Measurements from ENCODE around the gene BICRA. TPM values are rescaled to one million over a fixed set of nuclear protein-coding genes. Genes with fewer than 3 reads are reported as not detected.
A peak's percentile ranks its signal among the peaks of the same experiment; 100 is the strongest.
"Not testable (repeated sequence)": the region's sequence is repeated elsewhere in the genome, so short reads cannot be mapped to it uniquely, and the experiment has no call there.

The BICRA gene
- total RNA-seq, 1 donor from 2014 or later, result 7.9 TPM

DNA sequence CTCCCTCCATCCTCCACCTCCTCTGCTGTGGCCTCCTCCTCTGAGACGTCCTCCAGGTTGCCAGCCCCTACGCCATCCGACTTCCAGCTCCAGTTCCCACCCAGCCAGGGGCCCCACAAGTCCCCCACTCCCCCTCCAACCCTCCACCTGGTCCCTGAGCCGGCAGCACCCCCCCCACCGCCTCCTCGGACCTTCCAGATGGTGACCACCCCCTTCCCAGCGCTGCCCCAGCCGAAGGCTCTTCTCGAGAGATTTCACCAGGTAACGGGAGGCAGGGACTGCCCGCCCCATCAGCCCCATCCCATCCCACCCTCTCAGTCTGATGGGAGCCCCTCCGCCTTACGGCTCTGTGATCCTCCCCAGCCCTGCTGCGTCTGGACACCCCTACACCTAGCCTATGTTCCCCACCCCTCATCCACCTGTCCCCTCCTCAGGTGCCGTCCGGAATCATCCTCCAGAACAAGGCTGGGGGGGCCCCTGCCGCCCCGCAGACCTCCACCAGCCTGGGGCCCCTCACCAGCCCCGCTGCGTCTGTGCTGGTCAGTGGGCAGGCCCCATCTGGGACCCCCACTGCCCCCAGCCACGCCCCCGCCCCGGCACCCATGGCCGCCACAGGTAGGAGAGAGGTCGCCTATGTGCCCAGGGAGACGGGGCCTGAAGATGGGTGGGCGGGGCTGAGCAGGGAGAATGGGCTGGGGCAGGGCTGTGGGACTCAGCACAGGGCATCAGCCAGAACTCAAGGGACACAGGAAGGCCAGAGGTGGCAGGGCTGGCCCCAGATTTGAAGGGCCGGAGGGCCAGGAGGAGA, 85.7 kb downstream of the BICRA start:
- ATAC-seq, result no peak

DNA sequence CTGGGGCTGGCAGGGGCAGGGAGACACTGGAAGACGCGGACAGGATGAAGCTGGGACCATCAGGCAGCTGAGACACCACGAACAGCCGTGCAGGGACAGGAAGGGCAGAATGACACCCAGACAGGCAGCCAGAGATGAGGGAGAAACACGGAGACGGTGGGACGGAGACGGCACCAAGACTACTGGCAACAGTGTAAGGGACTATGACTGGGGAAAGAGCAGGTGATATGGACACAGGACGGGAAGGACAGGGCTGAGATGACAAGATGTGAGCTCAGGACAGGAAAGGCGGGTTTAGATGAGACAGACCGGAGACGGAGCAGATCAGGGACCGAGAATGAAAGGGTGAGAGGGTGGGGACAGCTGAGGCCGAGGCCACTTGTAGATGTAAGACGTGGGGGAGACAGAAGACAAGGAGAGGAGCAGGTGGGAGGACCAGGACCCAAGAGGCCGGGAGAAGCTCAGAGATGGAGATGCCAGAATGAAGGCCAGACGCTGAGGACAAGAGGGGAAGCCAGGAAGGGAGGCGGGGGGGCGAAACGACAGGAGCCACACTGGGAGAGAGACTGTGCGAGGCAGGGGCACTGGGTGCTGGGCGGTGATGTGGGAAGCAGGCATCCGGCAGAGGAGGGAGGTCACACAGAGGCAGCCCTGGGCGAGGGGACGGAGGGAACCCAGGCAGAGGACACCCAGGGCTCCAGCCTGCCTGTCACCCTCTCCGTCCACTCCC, 86.8 kb downstream of the BICRA start:
- no peak for ATAC-seq

DNA sequence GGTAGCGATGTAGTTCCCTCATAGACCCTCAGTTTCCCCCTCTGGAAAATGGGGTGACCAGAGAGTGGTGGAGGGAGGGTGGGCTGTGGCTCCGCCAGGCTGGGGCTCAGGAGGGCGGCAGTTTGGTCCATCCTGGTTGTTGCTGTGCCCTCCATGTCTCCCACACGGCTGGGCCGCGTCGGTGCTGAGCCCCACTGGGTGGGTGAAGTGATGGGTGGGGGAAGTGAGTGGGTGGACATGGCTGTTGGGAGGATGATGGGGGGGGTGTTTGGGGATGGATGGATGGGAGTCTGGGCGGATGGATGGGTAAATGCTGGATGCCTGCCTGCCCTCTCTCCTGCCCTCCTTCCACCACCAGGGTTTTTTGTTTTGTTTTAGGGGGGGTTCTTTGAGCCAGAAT, 87.7 kb downstream of the BICRA start:
- ATAC-seq, result no peak

DNA sequence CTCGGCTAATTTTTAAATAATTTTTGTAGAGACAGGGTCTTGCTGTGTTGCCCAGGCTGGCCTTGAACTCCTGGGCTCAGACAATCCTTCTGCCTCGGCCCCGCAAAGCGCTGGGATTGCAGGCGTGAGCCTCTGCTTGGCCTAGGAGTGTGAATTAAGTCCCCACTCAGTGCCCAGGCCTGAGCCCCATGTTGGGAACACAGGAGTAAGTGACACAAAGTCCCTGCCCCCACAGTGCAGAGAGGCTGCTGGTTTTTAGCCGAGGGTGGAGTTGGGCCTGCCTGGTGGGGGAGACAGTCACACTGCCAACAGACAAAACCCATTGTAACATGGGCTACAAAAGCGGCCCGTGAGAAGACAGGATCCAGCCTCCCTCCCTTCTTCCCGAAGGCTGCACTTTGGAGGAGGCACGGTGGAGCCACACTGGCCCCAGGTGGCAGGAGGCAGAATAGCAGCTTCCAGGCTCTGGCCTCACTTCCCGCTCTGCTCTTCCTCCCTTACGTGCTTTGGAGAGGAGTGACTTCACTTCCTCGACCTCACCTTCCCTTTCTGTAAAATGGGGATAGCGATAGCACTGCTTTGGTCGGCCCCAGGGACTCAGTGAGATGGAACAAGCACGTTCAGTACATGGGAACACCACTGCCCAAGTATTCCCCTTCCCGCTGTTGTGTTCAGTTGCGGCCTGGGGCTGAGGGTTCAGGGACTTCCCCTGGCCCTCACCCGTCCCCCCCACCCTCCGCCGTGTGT, 89.1 kb downstream of the BICRA start:
- peak; percentile 85 for ATAC-seq

DNA sequence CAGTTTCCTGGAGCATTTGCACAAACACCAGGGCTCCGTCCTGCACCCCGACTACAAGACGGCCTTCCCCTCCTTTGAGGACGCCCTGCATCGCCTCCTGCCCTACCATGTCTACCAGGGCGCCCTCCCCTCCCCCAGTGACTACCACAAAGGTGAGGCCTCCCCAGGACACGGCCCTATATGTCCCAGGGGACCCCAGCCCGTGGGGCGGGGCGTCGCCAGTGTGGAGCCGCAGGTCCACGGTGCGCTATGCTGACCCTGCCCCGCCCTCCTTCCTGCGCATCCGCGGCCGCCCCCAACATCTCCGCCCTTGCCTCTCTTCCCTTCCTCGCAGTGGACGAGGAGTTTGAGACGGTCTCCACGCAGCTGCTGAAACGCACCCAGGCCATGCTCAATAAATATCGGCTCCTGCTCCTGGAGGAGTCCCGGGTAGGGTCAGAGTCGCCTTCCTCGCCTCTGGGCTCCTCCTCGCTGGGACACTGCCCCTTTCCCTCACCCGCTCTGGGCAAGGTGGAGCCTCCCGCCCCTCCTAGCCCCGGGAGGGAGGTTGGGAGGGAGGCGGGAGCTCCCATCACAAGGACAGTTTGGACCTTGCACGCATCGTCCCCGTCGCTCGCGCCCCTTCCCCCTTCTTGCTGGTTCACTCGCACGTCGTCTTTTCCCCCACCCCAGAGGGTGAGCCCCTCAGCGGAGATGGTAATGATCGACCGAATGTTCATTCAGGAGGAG, 89.9 kb downstream of the BICRA start:
- no peak for ATAC-seq

DNA sequence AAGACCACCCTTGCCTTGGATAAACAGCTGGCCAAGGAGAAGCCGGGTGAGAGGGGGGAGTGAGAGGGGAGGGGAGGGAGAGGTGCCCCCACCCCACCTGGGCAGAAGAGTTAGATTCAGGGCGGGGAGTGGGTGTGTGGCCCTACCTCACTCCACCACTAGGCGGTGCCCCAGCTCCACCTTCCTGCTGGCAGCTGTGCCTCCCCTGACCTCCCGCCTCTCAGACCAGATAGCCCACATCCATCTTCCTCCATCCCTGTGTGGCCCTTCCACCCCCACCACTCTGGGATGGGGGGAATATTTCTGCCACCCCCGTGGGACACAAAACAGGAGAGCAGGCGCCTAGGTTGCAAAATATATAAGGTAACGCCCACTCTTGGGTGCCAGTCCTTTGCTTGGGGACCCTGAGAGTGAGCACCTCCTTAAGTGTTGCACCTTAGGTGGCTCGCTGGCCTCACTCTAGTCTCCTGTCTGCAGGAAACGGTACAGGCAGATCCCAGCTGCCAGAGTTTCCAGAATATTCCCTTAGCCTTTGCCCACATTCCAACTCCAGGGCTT, 90.5 kb downstream of the BICRA start:
- peak; percentile 50 for ATAC-seq

DNA sequence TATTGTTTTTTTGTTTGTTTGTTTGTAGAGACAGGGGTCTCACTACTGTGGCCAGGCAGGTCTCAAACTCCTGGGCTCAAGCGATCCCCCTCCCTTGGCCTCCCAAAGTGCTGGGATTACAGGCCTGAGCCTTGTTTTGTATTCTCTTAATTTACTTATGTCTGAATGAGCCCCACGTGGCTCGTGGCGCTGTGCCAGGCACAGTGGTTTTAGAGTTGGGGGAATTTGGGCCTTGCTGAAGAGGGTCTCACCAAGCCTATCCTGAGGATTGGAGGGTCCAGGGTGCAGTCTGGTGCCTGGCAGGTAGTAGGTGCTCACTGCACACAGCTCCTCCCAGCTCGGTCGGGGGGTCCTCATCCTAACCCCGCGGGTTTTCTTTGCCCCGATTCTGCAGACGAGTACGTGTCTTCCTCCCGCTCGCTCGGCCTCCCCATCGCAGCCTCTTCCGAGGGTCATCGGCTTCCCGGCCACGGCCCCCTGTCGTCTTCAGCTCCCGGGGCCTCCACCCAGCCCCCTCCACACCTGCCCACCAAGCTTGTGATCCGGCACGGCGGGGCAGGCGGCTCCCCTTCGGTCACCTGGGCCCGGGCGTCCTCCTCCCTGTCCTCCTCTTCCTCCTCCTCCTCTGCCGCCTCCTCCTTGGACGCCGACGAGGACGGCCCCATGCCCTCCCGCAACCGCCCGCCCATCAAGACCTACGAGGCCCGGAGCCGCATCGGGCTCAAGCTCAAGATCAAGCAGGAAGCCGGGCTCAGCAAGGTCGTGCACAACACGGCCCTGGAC, 92.2 kb downstream of the BICRA start:
- ATAC-seq, result no peak

DNA sequence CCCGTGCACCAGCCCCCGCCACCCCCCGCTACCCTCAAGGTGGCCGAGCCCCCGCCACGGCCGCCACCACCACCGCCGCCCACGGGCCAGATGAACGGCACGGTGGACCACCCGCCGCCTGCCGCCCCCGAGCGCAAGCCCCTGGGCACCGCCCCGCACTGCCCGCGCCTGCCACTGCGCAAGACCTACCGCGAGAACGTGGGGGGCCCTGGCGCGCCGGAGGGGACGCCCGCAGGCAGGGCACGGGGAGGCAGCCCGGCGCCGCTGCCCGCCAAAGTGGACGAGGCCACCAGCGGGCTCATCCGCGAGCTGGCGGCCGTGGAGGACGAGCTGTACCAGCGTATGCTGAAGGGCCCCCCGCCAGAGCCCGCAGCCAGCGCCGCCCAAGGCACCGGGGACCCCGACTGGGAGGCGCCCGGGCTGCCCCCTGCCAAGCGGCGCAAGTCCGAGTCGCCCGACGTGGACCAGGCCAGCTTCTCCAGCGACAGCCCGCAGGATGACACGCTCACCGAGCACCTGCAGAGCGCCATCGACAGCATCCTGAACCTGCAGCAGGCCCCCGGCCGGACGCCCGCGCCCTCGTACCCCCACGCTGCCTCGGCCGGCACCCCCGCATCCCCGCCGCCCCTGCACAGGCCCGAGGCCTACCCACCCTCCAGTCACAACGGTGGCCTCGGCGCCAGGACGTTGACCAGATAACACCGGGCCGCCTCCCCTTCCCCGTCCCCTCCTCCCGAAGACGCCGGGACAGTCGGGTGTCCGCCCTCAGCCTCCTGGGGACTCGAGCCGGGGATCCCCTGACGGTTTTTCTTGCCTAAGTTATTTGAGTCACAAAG, 93.0 kb downstream of the BICRA start:
- no peak for ATAC-seq

DNA sequence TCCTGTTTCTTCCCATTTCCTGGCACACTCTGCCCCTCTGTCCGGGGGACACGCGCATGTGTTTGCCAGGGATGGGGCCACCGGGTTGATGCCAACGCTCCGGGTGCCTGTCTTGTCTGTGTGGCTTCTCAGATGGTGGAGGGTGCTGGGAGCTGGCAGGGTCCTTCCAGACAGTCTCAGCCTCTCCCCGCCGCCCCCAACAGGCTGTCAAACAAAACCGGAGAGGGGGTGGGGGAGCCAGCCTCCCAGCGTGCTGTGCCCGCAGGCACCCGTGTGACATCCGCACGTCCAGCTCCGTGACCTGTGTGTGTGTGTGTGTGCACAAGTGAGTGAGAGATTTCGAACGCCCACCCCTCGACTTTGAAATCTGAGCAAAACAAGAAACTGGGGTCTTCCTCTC, 93.7 kb downstream of the BICRA start:
- no peak for ATAC-seq

DNA sequence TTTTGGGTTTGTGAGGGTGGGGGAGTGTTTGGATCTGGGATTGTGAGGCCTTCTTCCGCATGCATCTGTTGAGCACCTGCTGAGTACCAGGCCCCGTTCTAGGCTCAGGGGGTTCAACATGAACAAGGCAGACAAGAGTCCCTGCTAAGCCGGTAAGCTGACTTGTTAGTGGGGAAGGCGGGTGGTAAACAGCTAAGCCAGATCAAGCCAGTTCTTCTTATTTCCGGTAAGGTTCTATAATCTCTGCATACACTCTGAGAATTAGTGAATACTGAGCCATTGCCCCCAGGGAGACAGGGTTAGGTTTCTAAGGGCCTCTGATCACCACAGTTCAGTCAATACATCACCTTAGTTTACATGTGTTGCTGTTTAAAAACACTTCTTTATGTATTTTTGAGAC, 94.4 kb downstream of the BICRA start:
- ATAC-seq, result no peak

DNA sequence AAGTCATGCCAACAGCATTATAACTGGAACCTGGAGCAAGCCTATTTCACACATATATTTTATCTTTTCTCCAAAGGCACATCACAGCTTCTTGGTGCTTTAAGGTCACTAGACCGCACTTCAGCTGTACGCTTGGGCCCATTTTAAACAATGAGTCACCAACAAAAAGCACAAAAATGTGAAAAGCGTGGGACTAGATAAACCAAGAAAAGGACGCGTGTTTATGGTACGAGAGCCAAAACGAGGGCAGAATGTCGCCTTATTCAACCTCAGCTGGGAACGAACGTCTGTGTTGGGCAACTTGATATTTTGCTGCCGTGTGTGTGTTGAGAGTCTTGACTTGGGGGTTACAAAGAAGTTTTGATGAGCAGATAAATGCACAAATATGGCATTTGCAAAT, 95.1 kb downstream of the BICRA start:
- no peak for ATAC-seq

DNA sequence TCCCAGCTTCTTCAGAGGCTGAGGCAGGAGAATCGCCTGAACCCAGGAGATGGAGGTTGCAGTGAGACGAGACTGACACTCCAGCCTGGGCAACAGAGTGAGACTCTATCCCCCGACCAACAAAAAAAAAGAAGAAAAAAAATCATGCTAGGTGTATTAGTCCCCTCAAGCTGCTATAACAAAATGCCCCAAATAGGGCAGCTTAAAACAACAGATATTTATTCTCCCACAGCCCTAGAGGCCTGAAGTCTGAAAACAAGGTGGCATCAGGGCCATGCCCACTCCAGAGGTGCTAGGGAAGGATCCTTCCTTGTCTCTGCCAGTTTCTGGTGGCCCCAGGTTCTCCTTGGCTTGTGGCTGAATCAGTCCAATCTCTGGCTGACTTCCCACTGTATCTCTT, 95.7 kb downstream of the BICRA start:
- no peak for ATAC-seq

DNA sequence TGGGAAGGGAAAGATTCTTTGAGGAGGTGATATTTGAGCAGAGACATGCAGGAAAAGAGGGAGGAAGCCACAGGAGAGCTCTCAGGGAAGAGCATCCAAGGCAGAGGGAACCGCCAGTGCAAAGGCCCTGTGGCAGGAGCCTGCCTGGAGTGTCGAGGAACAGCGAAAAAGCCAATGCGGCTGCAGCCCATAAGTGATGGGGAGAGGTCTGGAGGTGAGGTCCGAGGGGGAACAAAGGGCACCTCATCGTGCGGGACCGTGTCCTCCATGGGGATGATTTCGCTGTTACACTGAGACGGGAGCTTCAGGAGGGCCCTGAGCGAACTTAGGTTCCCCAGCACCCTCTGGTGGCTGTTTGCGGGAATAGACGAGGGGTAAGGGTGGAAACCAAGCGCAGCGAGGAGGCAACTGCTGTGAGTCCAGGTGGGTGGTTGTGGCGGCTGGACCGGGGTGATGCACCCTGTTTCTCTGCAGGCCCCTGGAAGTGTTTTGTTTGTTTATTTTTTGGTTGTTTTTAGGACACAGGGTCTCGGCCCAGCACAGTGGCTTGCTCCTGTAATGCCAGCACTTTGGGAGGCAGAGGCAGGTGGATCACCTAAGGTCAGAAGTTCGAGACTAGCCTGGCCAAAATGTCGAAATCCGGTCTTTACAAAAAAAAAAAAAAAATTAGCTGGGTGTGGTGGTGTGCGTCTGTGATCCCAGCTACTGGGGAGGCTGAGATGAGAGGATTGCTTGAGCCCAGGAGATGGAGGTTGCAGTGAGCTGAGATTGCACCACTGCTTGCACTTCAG, 98.4 kb downstream of the BICRA start:
- peak; percentile 78 for ATAC-seq

DNA sequence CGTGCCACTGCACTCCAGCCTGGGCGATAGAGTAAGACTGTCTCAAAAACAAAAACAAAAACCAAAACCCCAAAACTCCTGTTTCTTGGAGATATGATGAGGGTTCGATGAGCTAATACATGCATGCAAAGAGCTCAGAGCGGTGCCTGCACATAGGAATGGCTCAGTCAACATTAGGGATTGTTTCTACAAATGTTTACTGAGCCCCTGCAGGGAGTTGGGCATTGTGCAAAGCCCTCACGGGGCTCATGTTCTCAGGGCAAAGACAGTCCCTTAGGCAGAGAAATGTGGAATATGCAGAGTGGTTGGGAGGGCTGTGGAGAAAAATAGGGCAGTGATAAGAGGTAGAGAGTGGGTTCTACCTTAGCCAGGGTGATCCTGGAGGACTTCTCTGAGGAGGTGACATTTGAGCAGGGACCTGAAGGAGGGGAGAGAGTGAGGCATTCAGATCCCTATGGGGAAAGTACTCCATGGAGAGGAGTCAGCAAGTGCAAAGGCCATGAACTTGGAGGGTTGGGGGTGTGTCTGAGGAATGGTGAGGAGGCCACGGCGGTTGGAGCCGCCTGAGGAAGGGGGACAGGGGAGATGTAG, 102.8 kb downstream of the BICRA start:
- ATAC-seq, result no peak

DNA sequence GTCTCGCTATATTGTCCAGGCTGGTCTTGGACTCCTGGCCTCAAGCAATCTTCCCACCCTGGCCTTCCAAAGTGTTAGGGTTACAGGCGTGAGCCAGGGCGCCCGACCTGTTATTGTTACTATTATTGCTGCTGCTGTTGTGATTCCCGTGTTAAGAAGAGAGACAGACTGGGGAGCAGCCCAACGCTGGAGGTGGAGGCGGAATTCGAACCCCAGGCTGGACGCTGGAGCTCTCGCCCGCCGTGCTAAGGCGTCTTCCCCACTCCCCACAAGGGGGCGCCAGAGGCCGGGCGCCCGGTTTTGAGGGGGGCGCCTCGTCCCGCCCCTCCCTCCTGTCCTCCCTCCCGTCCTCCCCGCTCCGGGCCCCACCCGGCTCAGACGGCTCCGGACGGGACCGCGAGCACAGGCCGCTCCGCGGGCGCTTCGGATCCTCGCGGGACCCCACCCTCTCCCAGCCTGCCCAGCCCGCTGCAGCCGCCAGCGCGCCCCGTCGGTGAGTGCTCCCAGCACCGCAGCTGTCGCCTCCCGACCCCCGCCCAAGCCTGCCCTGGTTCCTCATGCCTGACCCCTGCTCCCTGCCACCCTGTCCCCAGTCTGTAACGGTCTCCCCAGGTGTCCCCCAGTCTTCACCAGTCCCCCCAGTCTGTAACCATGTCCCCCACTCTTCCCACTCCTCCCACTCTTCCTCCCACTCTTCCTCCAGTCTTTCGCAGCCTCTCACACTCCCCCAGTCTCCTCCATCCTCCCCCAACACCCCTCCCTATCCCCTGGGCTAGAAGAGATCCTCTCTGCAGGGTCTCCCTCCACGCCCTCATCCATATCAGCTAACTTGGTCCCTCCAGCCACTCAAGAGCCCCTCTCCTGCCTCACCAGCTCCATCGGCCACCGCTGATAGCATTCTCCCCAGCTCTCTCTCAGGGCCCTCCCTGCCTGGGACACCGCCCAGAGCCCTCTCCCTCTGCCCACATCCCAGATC, 104.4 kb downstream of the BICRA start, which contains the start of gene EHD2:
Gene EHD2, plus strand, starts transcription at position 377 of the 976 bp plus-strand sequence. CDS start 3,191 bp downstream, outside the sequence.
- peak; percentile 87 for ATAC-seq

DNA sequence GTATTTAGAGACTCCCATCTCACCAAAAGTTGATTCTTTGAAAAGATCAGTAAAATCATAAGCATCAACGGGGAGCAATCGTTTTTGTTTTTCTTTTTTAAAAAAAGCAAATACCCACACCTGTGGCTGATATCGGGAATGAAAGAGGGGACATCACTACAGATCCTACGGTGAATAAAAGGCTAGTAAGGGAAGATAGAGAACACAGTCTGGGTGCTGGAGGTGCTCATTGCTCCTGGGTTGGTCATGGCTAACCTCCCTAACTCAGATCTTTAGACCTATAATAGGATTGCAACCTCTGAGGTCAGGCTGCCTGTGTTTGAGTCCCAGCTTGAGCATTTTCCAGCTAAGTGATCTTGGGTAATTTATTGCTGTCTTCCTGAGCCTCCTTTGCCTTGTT, 105.4 kb downstream of the BICRA start:
- no peak for ATAC-seq

DNA sequence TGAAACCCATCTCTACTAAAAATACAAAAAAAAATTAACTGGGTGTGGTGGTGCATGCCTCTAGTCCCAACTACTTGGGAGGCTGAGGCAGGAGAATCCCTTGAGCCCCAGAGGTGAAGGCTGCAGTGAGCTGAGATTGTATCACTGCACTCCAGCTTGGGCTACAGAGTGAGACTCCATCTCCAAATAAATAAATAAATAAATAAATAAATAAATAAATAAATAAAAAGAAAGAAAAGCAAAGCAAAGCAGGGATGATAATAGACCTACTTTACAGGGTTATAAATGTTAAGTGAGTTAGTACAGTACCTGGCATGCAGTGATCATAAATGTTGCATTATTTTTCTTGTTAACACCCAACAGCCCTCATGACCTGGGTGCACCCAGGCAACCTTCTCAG, 105.9 kb downstream of the BICRA start:
- ATAC-seq, result not testable (repeated sequence)

All from esophagus mucosa (tissue), 1 donor.